GM23338 (cell line): ENCODE results near the gene NCOA1. TPM values are rescaled to one million over a fixed set of nuclear protein-coding genes. Genes with fewer than 3 reads are reported as not detected.

Experiments used
- ATAC-seq: fragments of 200-7000 bp; cut with Tn5 transposase; 3 replicates; pipeline ENCODE4 v1.9.1; 2020
- DNase-seq: peaks from one replicate; pipeline ENCODE4 v3.0.0-alpha.2; 2015; ENCODE audit warnings: low spot score
- H2AFZ ChIP-seq: fragments of 200-600 bp; sonication (generic); 2 replicates; pipeline ENCODE4 v1.8.0; 2016; ENCODE audit warnings: antibody characterized with exemption, mild to moderate bottlenecking, moderate library complexity
- H3F3A ChIP-seq: fragments of 200-600 bp; sonication (generic); replicated peaks from 2 replicates; pipeline ENCODE4 v1.8.0; 2017; ENCODE audit warnings: antibody characterized with exemption, mixed run types, low read depth
- H3K27ac ChIP-seq: fragments of 200-600 bp; sonication (generic); 2 replicates; pipeline ENCODE4 v1.6.1; 2016; ENCODE audit warnings: low read depth
- H3K27me3 ChIP-seq: fragments of 200-600 bp; sonication (generic); 2 replicates; pipeline ENCODE4 v1.8.0; 2016; ENCODE audit warnings: mild to moderate bottlenecking, mixed run types, moderate library complexity; ENCODE audit not compliant: insufficient read depth
- H3K36me3 ChIP-seq: fragments of 200-600 bp; sonication (generic); 2 replicates; pipeline ENCODE4 v1.8.0; 2016; ENCODE audit warnings: mild to moderate bottlenecking; ENCODE audit not compliant: insufficient read depth
- H3K4me1 ChIP-seq: fragments of 200-600 bp; sonication (generic); 2 replicates; pipeline ENCODE4 v1.8.0; 2016; ENCODE audit warnings: mild to moderate bottlenecking, moderate library complexity; ENCODE audit not compliant: insufficient read depth
- H3K4me2 ChIP-seq: fragments of 200-600 bp; sonication (generic); 2 replicates; pipeline ENCODE4 v1.7.1; 2017; ENCODE audit warnings: mixed run types
- H3K4me3 ChIP-seq: fragments of 200-600 bp; sonication (generic); 2 replicates; pipeline ENCODE4 v1.6.1; 2016; ENCODE audit warnings: mixed run types
- H3K79me2 ChIP-seq: fragments of 200-600 bp; sonication (generic); replicated peaks from 2 replicates; pipeline ENCODE4 v1.8.0; 2017; ENCODE audit warnings: mild to moderate bottlenecking; ENCODE audit not compliant: insufficient read depth
- H3K9me2 ChIP-seq: fragments of 200-600 bp; sonication (generic); 2 replicates; pipeline ENCODE4 v1.8.0; 2017; ENCODE audit not compliant: insufficient read depth
- H4K20me1 ChIP-seq: fragments of 200-600 bp; sonication (generic); replicated peaks from 2 replicates; pipeline ENCODE4 v1.8.0; 2017; ENCODE audit warnings: mild to moderate bottlenecking; ENCODE audit not compliant: insufficient read depth
- H3K27ac Mint-ChIP-seq: 2 replicates; pipeline ENCODE4 v1.8.0; 2020; ENCODE audit warnings: inconsistent platforms, mild to moderate bottlenecking, moderate library complexity, mixed read lengths
- H3K27me3 Mint-ChIP-seq: 3 replicates; pipeline ENCODE4 v1.8.0; 2022; ENCODE audit warnings: low read depth, mild to moderate bottlenecking, moderate library complexity, mixed read lengths, inconsistent platforms; ENCODE audit not compliant: insufficient read depth, poor library complexity
- H3K36me3 Mint-ChIP-seq: 3 replicates; pipeline ENCODE4 v1.8.0; 2021; ENCODE audit warnings: low read depth, mild to moderate bottlenecking, inconsistent platforms, moderate library complexity, mixed read lengths
- H3K4me1 Mint-ChIP-seq: 3 replicates; pipeline ENCODE4 v1.8.0; 2020; ENCODE audit warnings: mild to moderate bottlenecking, inconsistent platforms, mixed read lengths
- H3K4me3 Mint-ChIP-seq: 3 replicates; pipeline ENCODE4 v1.8.0; 2021; ENCODE audit warnings: moderate library complexity, mild to moderate bottlenecking, inconsistent platforms, mixed read lengths
- H3K9me3 Mint-ChIP-seq: 3 replicates; pipeline ENCODE4 v1.8.0; 2020; ENCODE audit warnings: moderate library complexity, mild to moderate bottlenecking, inconsistent platforms, mixed read lengths
- CREB1 ChIP-seq: fragments of 250-450 bp; sonication (Bioruptor Pico); IDR thresholded peaks from 2 replicates; pipeline ENCODE4 v1.5.0; 2020; ENCODE audit warnings: low read depth, mild to moderate bottlenecking, moderate library complexity
- CTCF ChIP-seq, 2 experiments: fragments of 200-600 bp in 1 of 2; sonication (generic) in 1 of 2; conservative IDR thresholded peaks; 2 replicates each; pipeline versions ENCODE4 v1.5.1 to v1.6.1; 2016 to 2017; ENCODE audit warnings: antibody characterized with exemption in 2 of 2, low read depth in 2 of 2, mild to moderate bottlenecking in 2 of 2, moderate library complexity in 1 of 2
- ETS1 ChIP-seq: IDR thresholded peaks from 2 replicates; pipeline ENCODE4 v1.6.1; 2016; ENCODE audit warnings: antibody characterized with exemption
- EZH2 ChIP-seq: fragments of 200-600 bp; sonication (generic); IDR thresholded peaks from one replicate; pipeline ENCODE4 v1.8.0; 2017; ENCODE audit warnings: antibody characterized with exemption, mild to moderate bottlenecking, low read depth; ENCODE audit not compliant: unreplicated experiment
- EZH2phosphoT487 ChIP-seq: fragments of 200-600 bp; sonication (generic); IDR thresholded peaks from one replicate; pipeline ENCODE4 v1.8.1; 2018; ENCODE audit warnings: antibody characterized with exemption; ENCODE audit not compliant: unreplicated experiment
- JUNB ChIP-seq: IDR thresholded peaks from one replicate; pipeline ENCODE4 v1.6.1; 2016; ENCODE audit warnings: antibody characterized with exemption; ENCODE audit not compliant: unreplicated experiment
- NANOG ChIP-seq: IDR thresholded peaks from 2 replicates; pipeline ENCODE4 v1.6.1; 2016; ENCODE audit warnings: antibody characterized with exemption, borderline replicate concordance
- POLR2AphosphoS5 ChIP-seq: IDR thresholded peaks from 2 replicates; pipeline ENCODE4 v1.6.1; 2016; ENCODE audit warnings: antibody characterized with exemption, low read depth
- REST ChIP-seq: IDR thresholded peaks from one replicate; pipeline ENCODE4 v1.6.1; 2018; ENCODE audit warnings: antibody characterized with exemption; ENCODE audit not compliant: unreplicated experiment
- STAT1 ChIP-seq: IDR thresholded peaks from one replicate; pipeline ENCODE4 v1.6.1; 2016; ENCODE audit warnings: antibody characterized with exemption; ENCODE audit not compliant: unreplicated experiment
- ZNF114 ChIP-seq: fragments of 250-450 bp; sonication (Bioruptor Pico); IDR thresholded peaks from 2 replicates; pipeline ENCODE4 v1.5.0; 2020; ENCODE audit warnings: mild to moderate bottlenecking, moderate library complexity
- ZNF331 ChIP-seq: fragments of 250-450 bp; sonication (Bioruptor Pico); IDR thresholded peaks from 2 replicates; pipeline ENCODE4 v1.5.0; 2020; ENCODE audit warnings: low read depth, mild to moderate bottlenecking, moderate library complexity
- ZNF462 ChIP-seq: fragments of 250-450 bp; sonication (Bioruptor Pico); IDR thresholded peaks from 2 replicates; pipeline ENCODE4 v1.5.0; 2020; ENCODE audit warnings: mild to moderate bottlenecking, moderate library complexity
- polyA plus RNA-seq: library from polyadenylated mRNA; unstranded; fragments of >200 nt; fragmentation: Nextera tagmentation; extraction: Ambion mirVana; gene quantifications from 2 replicates; pipeline ENCODE4 v1.2.1, GENCODE V29; 2016
- total RNA-seq: library from RNA; depleted of rRNA; stranded (reverse); fragments of >200 nt; shearing (Covaris generic); gene quantifications from 2 replicates; pipeline ENCODE4 v1.2.3, GENCODE V29; 2014

The NCOA1 gene
- total and polyA plus RNA-seq, 2 experiments from 2014 or later, result 7.1 to 15.1 TPM

- Histone ChIP-seq H3F3A (no peaks in the 10 kb centered on the region), H3K36me3 (no peaks in the 10 kb centered on the region), H3K4me3 (no peak overlapping the region), H3K9me2 (0 out of 2 replicates have a peak, but pooled peaks cover 2% of the 10 kb centered on the region), H3K79me2 (no peaks in the 10 kb centered on the region), H2AFZ (no peak overlapping the region), H3K27ac (no peak overlapping the region), H3K27me3 (no peaks in the 10 kb centered on the region), H4K20me1 (no peaks in the 10 kb centered on the region), H3K4me1 (no peaks in the 10 kb centered on the region), H3K4me2 (no peak overlapping the region)
- Mint-ChIP-seq H3K27me3 (peaks cover 2% of the 10 kb centered on the region), H3K4me1 (peaks cover 3% of the 10 kb centered on the region; the same call in 1 of the 3 replicates), H3K9me3 (no peaks in the 10 kb centered on the region), H3K36me3 (no peaks in the 10 kb centered on the region), H3K4me3 (no peak overlapping the region), H3K27ac (no peak overlapping the region)
- DNase-seq, result no peak
- TF ChIP-seq ETS1 (no peak), NANOG (no peak), EZH2phosphoT487 (no peak), CREB1 (CRISPR knock-in tag) (no peak), REST (no peak), ZNF331 (CRISPR knock-in tag) (no peak), POLR2AphosphoS5 (no peak), ZNF462 (CRISPR knock-in tag) (no peak), JUNB (no peak), CTCF (conservative IDR thresholded peaks at IDR 0.05; ENCODE audit: low read depth in 2 of 2) (no peak), EZH2 (no peak), ZNF114 (CRISPR knock-in tag) (no peak), STAT1 (no peak)
- no peak for ATAC-seq
Measured at GRCh38 chr2:24473626-24474025, 17.4 kb upstream of the NCOA1 start.
